Chondrocyte (in vitro differentiated cells): ENCODE data around the gene KIF26B. TPM values are rescaled to one million over a fixed set of nuclear protein-coding genes. Genes with fewer than 3 reads are reported as not detected.

Experiments used
- DNase-seq: peaks from one replicate; pipeline ENCODE4 v3.0.0; 2021; ENCODE audit warnings: mixed read lengths, low spot score
- H3K27ac Mint-ChIP-seq: one replicate; pipeline ENCODE4 v1.8.0; 2021; ENCODE audit warnings: mild to moderate bottlenecking, moderate library complexity, mixed read lengths; ENCODE audit not compliant: unreplicated experiment
- H3K27me3 Mint-ChIP-seq: 2 replicates; pipeline ENCODE4 v1.8.0; 2021; ENCODE audit warnings: low read depth, mixed read lengths
- H3K36me3 Mint-ChIP-seq: 2 replicates; pipeline ENCODE4 v1.8.0; 2021; ENCODE audit warnings: low read depth, mixed read lengths
- H3K4me1 Mint-ChIP-seq: 2 replicates; pipeline ENCODE4 v1.8.0; 2021; ENCODE audit warnings: low read depth, mild to moderate bottlenecking, mixed read lengths
- H3K4me3 Mint-ChIP-seq: one replicate; pipeline ENCODE4 v1.8.0; 2021; ENCODE audit warnings: mild to moderate bottlenecking, moderate library complexity, mixed read lengths; ENCODE audit not compliant: unreplicated experiment
- H3K9me3 Mint-ChIP-seq: 2 replicates; pipeline ENCODE4 v1.8.0; 2021; ENCODE audit warnings: low read depth, mixed read lengths
- total RNA-seq: library from RNA; stranded (reverse); gene quantifications from 3 replicates; pipeline ENCODE4 v1.2.1, GENCODE V29; 2021
- TF ChIP-seq, protein P1 (sequence below): fragments of 200-600 bp; sonication (generic); IDR thresholded peaks from 2 replicates; pipeline ENCODE4 v1.5.0; 2021; ENCODE audit warnings: antibody characterized with exemption, mild to moderate bottlenecking, moderate library complexity

KIF26B gene
- total RNA-seq, 1 donor from 2014 or later: 47.0 TPM

DNA sequence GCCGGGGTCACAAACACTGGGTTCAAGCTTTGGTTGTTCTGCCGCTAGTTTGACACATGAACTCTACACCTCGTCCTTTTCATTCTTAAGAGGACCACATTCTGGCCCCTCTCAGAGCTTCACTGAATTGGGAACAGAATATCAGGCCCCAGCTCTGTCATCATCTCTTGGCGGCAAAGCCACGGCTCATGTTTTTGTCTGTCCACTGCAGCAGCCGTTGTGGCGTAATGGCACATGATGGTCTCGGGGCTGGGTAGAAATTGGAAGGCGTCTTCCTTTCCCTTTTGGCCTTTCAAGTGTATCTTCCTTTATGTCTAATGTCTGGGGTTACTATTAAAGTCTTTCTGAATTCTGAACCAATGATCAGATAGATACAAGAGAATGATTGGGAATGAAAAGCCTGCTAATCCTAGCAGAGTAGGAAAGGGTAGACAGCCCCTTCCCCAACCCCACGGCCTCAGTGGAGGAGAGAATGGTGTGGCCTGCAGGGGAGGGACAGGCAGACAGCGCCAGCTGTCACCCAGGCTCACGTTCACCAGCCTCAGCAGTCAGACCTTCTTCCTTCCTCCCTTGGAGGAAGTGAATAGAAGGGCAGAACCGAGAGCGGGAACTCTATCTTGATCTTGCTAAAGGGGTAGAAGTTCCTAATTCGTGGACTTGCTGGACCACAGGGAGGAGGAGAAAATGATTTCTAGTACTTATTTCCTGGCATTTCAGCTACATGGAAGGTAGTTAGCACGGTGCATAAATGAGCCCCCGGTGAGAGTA is 498.1 kb downstream of the KIF26B start:
- Mint-ChIP-seq H3K36me3 (peaks cover 33% of the 10 kb centered on the region), H3K4me3 (no peak overlapping the region), H3K4me1 (no peaks in the 10 kb centered on the region), H3K27me3 (no peaks in the 10 kb centered on the region), H3K9me3 (no peaks in the 10 kb centered on the region), H3K27ac (no peak overlapping the region)
- TF ChIP-seq, protein P1, sequence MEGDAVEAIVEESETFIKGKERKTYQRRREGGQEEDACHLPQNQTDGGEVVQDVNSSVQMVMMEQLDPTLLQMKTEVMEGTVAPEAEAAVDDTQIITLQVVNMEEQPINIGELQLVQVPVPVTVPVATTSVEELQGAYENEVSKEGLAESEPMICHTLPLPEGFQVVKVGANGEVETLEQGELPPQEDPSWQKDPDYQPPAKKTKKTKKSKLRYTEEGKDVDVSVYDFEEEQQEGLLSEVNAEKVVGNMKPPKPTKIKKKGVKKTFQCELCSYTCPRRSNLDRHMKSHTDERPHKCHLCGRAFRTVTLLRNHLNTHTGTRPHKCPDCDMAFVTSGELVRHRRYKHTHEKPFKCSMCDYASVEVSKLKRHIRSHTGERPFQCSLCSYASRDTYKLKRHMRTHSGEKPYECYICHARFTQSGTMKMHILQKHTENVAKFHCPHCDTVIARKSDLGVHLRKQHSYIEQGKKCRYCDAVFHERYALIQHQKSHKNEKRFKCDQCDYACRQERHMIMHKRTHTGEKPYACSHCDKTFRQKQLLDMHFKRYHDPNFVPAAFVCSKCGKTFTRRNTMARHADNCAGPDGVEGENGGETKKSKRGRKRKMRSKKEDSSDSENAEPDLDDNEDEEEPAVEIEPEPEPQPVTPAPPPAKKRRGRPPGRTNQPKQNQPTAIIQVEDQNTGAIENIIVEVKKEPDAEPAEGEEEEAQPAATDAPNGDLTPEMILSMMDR: no peak
- no peak for DNase-seq

DNA sequence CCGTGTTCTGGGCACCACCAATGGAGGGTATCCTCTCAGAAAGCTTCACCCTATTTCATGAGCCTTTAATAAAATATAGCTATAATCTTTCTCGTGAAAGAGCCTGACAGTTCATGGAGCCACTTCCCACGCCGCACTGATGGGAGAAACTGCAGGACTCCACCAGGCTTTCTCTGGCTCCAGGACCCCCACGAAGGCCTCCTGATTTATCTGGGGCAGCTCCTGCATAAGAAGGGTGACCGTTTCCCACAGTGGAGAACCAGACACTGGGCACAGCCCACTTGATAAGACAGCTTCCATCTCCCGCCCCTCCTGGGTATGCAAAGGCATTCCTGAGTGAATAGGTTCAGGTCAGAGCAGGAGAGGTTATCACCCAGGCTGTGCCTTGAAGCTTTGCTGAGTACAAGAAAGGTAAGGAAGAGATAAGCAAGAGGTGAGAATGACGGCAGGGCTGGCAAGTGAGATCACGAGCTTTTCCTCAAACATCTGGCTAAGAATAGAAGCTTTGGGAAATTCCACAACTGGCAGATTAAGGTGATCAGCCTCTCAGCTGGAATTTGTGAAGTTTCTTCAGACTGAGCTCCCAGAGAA is 499.8 kb downstream of the KIF26B start:
- no peaks in the 10 kb centered on the region for H3K9me3 Mint-ChIP-seq
- H3K27me3 Mint-ChIP-seq: no peaks in the 10 kb centered on the region
- DNase-seq: no peak
- TF ChIP-seq, protein P1: no peak
- H3K36me3 Mint-ChIP-seq: peaks cover 33% of the 10 kb centered on the region
- no peak overlapping the region for H3K4me3 Mint-ChIP-seq
- no peaks in the 10 kb centered on the region for H3K4me1 Mint-ChIP-seq
- peak overlapping the region; percentile 58 for H3K27ac Mint-ChIP-seq

DNA sequence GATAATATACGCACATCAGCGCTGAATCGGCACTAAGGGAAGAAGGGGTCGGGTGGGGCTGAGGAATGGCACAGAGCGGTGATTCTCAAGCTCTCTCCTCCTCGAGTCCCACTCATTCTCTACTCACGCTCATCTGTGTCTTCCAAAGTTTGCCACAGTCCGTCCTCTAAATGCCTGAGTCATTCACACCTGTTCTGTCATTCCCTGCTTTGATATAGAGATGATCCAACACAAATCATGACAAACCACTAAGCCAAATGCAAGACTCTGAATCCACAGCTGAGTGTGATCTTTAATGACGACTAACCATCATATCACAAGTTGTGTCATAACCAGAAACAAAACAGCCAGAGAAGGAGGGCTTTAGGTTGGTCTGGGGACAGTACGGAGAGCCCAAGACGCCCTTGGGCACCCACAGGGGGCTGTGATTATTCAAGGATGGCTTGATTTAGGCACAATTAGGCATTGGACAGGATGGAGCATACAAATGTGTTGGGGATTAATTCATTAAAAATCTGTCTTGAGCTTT is 501.5 kb downstream of the KIF26B start:
- Mint-ChIP-seq H3K4me1 (no peaks in the 10 kb centered on the region), H3K4me3 (no peak overlapping the region), H3K27ac (no peak overlapping the region), H3K27me3 (no peaks in the 10 kb centered on the region), H3K9me3 (no peaks in the 10 kb centered on the region), H3K36me3 (peaks cover 22% of the 10 kb centered on the region)
- TF ChIP-seq, protein P1: no peak
- DNase-seq: no peak

DNA sequence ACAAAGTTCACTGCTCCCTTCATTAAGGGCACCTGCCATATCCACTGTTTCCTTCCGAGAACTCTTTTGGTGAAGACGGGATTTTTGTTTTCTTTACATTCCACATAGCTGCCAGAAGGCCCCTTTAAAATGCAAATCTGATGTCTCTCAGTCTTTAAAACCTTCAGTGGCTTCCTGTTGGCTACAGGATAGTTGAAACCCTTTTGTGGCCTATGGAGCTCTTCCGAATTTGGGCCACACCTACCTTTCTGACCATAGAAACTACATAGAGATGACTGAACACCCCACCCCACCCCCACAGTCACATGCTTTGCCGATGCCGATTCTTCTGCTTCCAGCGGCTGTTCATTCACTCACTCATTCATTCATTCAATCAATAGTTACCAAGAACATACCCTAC is 502.6 kb downstream of the KIF26B start:
- DNase-seq: no peak
- no peak overlapping the region for H3K27ac Mint-ChIP-seq
- peaks cover 22% of the 10 kb centered on the region for H3K36me3 Mint-ChIP-seq
- H3K4me3 Mint-ChIP-seq: no peak overlapping the region
- TF ChIP-seq, protein P1: no peak
- H3K27me3 Mint-ChIP-seq: no peaks in the 10 kb centered on the region
- no peaks in the 10 kb centered on the region for H3K9me3 Mint-ChIP-seq
- H3K4me1 Mint-ChIP-seq: no peaks in the 10 kb centered on the region

DNA sequence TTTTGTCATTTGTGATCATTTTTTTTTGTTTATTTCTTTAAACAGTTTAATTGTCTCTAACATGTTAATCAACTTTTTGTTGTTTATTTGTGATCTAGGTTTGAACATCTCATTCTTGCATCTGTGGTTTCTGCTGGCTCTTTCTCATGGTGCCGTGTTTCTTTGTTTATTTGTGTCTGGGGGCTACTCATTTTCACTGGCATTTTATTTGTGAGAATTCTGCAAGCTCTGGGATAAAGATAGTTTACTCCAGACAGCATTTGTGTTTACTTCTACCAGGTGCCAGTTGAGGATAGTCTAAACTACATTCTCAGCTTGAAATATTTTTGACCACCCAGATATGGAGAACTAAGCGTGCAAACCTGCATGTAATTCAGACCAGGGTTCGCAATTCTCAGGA is 508.6 kb downstream of the KIF26B start:
- no peaks in the 10 kb centered on the region for H3K4me1 Mint-ChIP-seq
- peaks cover 3% of the 10 kb centered on the region for H3K36me3 Mint-ChIP-seq
- H3K27ac Mint-ChIP-seq: no peak overlapping the region
- H3K9me3 Mint-ChIP-seq: no peaks in the 10 kb centered on the region
- TF ChIP-seq, protein P1: no peak
- no peak for DNase-seq
- no peak overlapping the region for H3K4me3 Mint-ChIP-seq
- no peaks in the 10 kb centered on the region for H3K27me3 Mint-ChIP-seq
